Upper lobe of left lung (tissue), 4 donors: ENCODE results near the gene RNF13.

Experiments
- CTCF ChIP-seq, 6 experiments: fragments of 450-650 bp in 4 of 6; fragments of 200-600 bp in 2 of 6; sonication (generic) in 2 of 6; IDR thresholded peaks; one replicate each; pipeline ENCODE4 v1.5.1; 2016 to 2019; ENCODE audit warnings: antibody characterized with exemption in 6 of 6
- EP300 ChIP-seq, 4 donors: sonication (generic); formaldehyde crosslinking; IDR thresholded peaks; one replicate each; pipeline ENCODE4 v1.5.1; 2017; ENCODE audit warnings: antibody characterized with exemption in 4 of 4, control low read depth in 2 of 4

DNA sequence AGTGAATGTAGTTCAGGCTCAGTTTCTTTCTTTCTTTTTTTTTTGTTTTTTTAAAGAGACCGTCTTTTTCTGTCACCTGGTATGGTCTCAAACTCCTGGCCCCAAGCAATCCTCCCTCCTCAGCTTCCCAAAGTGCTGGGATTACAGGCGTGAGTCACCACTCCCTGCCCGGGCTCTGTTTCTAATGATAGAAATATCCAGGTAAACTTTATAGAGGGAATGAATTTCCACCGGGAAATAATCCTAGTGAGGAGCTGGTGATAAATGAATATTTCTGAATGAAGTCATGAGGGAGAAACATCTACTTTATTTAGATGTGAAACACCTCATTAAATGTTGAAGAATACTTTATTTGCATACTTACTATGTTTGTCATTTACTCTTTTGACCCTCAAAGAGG lies 7.2 kb downstream of the RNF13 start:
- no peak for TF ChIP-seq EP300 (IDR thresholded peaks at IDR 0.05)
- TF ChIP-seq CTCF (IDR thresholded peaks at IDR 0.05), result no peak
